ENCODE data around the gene ERC2. TPM values are rescaled to one million over a fixed set of nuclear protein-coding genes. Genes with fewer than 3 reads are reported as not detected.

Gene ERC2
- total and polyA plus RNA-seq, 7 experiments from 2014 or later = not detected

DNA sequence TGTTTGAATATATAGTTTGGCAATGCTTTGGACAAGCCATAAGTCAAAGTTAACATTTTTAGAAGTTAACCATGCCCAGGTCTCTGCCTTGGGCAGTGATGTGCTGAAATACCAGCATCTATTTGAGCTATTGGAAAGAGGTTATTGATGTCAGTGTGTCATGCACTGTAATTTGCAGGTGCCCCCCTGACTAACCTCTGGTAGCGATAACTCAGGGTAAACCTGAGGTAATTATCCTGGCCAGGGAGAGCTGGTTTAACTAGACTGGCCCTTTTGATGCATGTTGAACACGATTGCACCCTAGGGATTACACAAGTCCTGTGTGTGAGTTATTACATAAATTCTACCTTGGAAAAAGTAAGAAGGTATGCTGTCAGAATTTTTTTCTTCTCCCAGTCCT lies 525.4 kb downstream of the ERC2 start:
- Mint-ChIP-seq H3K4me3 (no peak overlapping the region), H3K36me3 (peaks cover 0 to 3% (median 0%) of the 10 kb centered on the region in 5 donors), H3K27ac (no peak overlapping the region), H3K4me1 (no peaks in the 10 kb centered on the region), H3K9me3 (peaks cover 0 to 6% (median 0%) of the 10 kb centered on the region in 11 donors), H3K27me3 (peaks cover 0 to 1% (median 0%) of the 10 kb centered on the region in 5 donors)
- ChIA-PET CTCF (no interaction called here), POLR2A (no interaction called here)
- Histone ChIP-seq H3K4me1 (ENCODE audit: control insufficient read depth in 2 of 2, insufficient read depth in 2 of 2, low read length in 2 of 2) (no peaks in the 10 kb centered on the region), H3K9me3 (ENCODE audit: control insufficient read depth in 2 of 3, low read length in 3 of 3) (no peaks in the 10 kb centered on the region), H3K36me3 (ENCODE audit: control insufficient read depth in 2 of 3, insufficient read depth in 3 of 3, low read length in 3 of 3) (no peaks in the 10 kb centered on the region), H3K4me3 (ENCODE audit: low read length) (no peak overlapping the region), H3K27me3 (ENCODE audit: control insufficient read depth in 2 of 2, insufficient read depth in 2 of 2, low read length in 2 of 2) (no peaks in the 10 kb centered on the region), H3K27ac (ENCODE audit: low read depth, low read length) (no peak overlapping the region)
- intact Hi-C loops (cut with micrococcal nuclease) = no loop called here
- DNase-seq = no peak
- no peak for ATAC-seq

- CTCF ChIA-PET = no interaction called here
- Histone ChIP-seq H3K4me1 (ENCODE audit: control insufficient read depth in 2 of 2, insufficient read depth in 2 of 2, low read length in 2 of 2) (no peaks in the 10 kb centered on the region), H3K4me3 (ENCODE audit: low read length) (no peak overlapping the region), H3K27me3 (ENCODE audit: control insufficient read depth in 2 of 2, insufficient read depth in 2 of 2, low read length in 2 of 2) (no peaks in the 10 kb centered on the region), H3K27ac (ENCODE audit: low read depth, low read length) (no peak overlapping the region), H3K36me3 (ENCODE audit: control insufficient read depth in 2 of 3, insufficient read depth in 3 of 3, low read length in 3 of 3) (no peaks in the 10 kb centered on the region), H3K9me3 (ENCODE audit: control insufficient read depth in 2 of 3, low read length in 3 of 3) (no peaks in the 10 kb centered on the region)
- DNase-seq (no peak), ATAC-seq (no peak)
- no peak overlapping the region for H3K27ac Mint-ChIP-seq
- H3K27me3 Mint-ChIP-seq = no peaks in the 10 kb centered on the region
- peaks cover 0 to 4% (median 0%) of the 10 kb centered on the region in 11 donors for H3K9me3 Mint-ChIP-seq
- H3K36me3 Mint-ChIP-seq = no peaks in the 10 kb centered on the region
- POLR2A ChIA-PET = no interaction called here
- no peak overlapping the region for H3K4me3 Mint-ChIP-seq
- no peaks in the 10 kb centered on the region for H3K4me1 Mint-ChIP-seq
- intact Hi-C loops (cut with micrococcal nuclease) = no loop called here
Observed at GRCh38 chr3:55939287-55939686, 529.0 kb downstream of the ERC2 start.

- H3K9me3 Mint-ChIP-seq = peaks cover 0 to 4% (median 0%) of the 10 kb centered on the region in 11 donors
- Histone ChIP-seq H3K4me3 (ENCODE audit: low read length) (no peak overlapping the region), H3K9me3 (ENCODE audit: control insufficient read depth in 2 of 3, low read length in 3 of 3) (no peaks in the 10 kb centered on the region), H3K4me1 (ENCODE audit: control insufficient read depth in 2 of 2, insufficient read depth in 2 of 2, low read length in 2 of 2) (no peaks in the 10 kb centered on the region), H3K36me3 (ENCODE audit: control insufficient read depth in 2 of 3, insufficient read depth in 3 of 3, low read length in 3 of 3) (no peaks in the 10 kb centered on the region), H3K27me3 (ENCODE audit: control insufficient read depth in 2 of 2, insufficient read depth in 2 of 2, low read length in 2 of 2) (no peaks in the 10 kb centered on the region), H3K27ac (ENCODE audit: low read depth, low read length) (no peak overlapping the region)
- H3K36me3 Mint-ChIP-seq = no peaks in the 10 kb centered on the region
- H3K27ac Mint-ChIP-seq = no peak overlapping the region
- no peak for DNase-seq
- no peak for ATAC-seq
- no peak overlapping the region for H3K4me3 Mint-ChIP-seq
- intact Hi-C loops (cut with micrococcal nuclease) = no loop called here
- no peaks in the 10 kb centered on the region for H3K4me1 Mint-ChIP-seq
- CTCF ChIA-PET = no interaction called here
- POLR2A ChIA-PET = no interaction called here
- no peaks in the 10 kb centered on the region for H3K27me3 Mint-ChIP-seq
Observed at GRCh38 chr3:55937301-55937700, 531.0 kb downstream of the ERC2 start.

GRCh38 chr3:55936549-55937052 lies 531.7 kb downstream of the ERC2 start:
- H3K9me3 Mint-ChIP-seq = peaks cover 0 to 4% (median 0%) of the 10 kb centered on the region in 11 donors
- H3K27me3 ChIP-seq (ENCODE audit: control insufficient read depth in 2 of 2, insufficient read depth in 2 of 2, low read length in 2 of 2) = no peaks in the 10 kb centered on the region

GRCh38 chr3:55935241-55935640 lies 533.0 kb downstream of the ERC2 start:
- no peak overlapping the region for H3K4me3 Mint-ChIP-seq
- no peak for ATAC-seq
- peaks cover 0 to 7% (median 1%) of the 10 kb centered on the region in 11 donors for H3K9me3 Mint-ChIP-seq
- no peak overlapping the region for H3K27ac Mint-ChIP-seq
- Histone ChIP-seq H3K9me3 (ENCODE audit: control insufficient read depth in 2 of 3, low read length in 3 of 3) (no peaks in the 10 kb centered on the region), H3K27me3 (ENCODE audit: control insufficient read depth in 2 of 2, insufficient read depth in 2 of 2, low read length in 2 of 2) (no peaks in the 10 kb centered on the region), H3K4me3 (ENCODE audit: low read length) (no peak overlapping the region), H3K4me1 (ENCODE audit: control insufficient read depth in 2 of 2, insufficient read depth in 2 of 2, low read length in 2 of 2) (no peaks in the 10 kb centered on the region), H3K36me3 (ENCODE audit: control insufficient read depth in 2 of 3, insufficient read depth in 3 of 3, low read length in 3 of 3) (no peaks in the 10 kb centered on the region), H3K27ac (ENCODE audit: low read depth, low read length) (no peak overlapping the region)
- no peaks in the 10 kb centered on the region for H3K27me3 Mint-ChIP-seq
- POLR2A ChIA-PET = no interaction called here
- intact Hi-C loops (cut with micrococcal nuclease) = no loop called here
- no peaks in the 10 kb centered on the region for H3K4me1 Mint-ChIP-seq
- DNase-seq = no peak
- no peaks in the 10 kb centered on the region for H3K36me3 Mint-ChIP-seq
- CTCF ChIA-PET = interaction anchor here (0.8 kb wide), 1 partner anchor 1134 kb away, joined by 3 read pairs; no protein-coding TSS in a partner anchor

More at GRCh38 chr3:55936549-55937052, 531.7 kb downstream of the ERC2 start:
- H3K27me3 Mint-ChIP-seq = no peaks in the 10 kb centered on the region
- Histone ChIP-seq H3K27ac (ENCODE audit: low read depth, low read length) (no peak overlapping the region), H3K4me1 (ENCODE audit: control insufficient read depth in 2 of 2, insufficient read depth in 2 of 2, low read length in 2 of 2) (no peaks in the 10 kb centered on the region), H3K4me3 (ENCODE audit: low read length) (no peak overlapping the region), H3K9me3 (ENCODE audit: control insufficient read depth in 2 of 3, low read length in 3 of 3) (no peaks in the 10 kb centered on the region), H3K36me3 (ENCODE audit: control insufficient read depth in 2 of 3, insufficient read depth in 3 of 3, low read length in 3 of 3) (no peaks in the 10 kb centered on the region)
- no peak for DNase-seq
- ChIA-PET CTCF (no interaction called here), POLR2A (no interaction called here)
- no peak for ATAC-seq
- no peak overlapping the region for H3K27ac Mint-ChIP-seq
- no peak overlapping the region for H3K4me3 Mint-ChIP-seq
- intact Hi-C loops (cut with micrococcal nuclease) = no loop called here
- H3K36me3 Mint-ChIP-seq = no peaks in the 10 kb centered on the region
- H3K4me1 Mint-ChIP-seq = no peaks in the 10 kb centered on the region

GRCh38 chr3:55934771-55935170 lies 533.5 kb downstream of the ERC2 start:
- Histone ChIP-seq H3K4me3 (ENCODE audit: low read length) (no peak overlapping the region), H3K27me3 (ENCODE audit: control insufficient read depth in 2 of 2, insufficient read depth in 2 of 2, low read length in 2 of 2) (no peaks in the 10 kb centered on the region), H3K36me3 (ENCODE audit: control insufficient read depth in 2 of 3, insufficient read depth in 3 of 3, low read length in 3 of 3) (no peaks in the 10 kb centered on the region), H3K27ac (ENCODE audit: low read depth, low read length) (no peak overlapping the region), H3K9me3 (ENCODE audit: control insufficient read depth in 2 of 3, low read length in 3 of 3) (no peaks in the 10 kb centered on the region), H3K4me1 (ENCODE audit: control insufficient read depth in 2 of 2, insufficient read depth in 2 of 2, low read length in 2 of 2) (no peaks in the 10 kb centered on the region)
- ChIA-PET POLR2A (no interaction called here), CTCF (no interaction called here)
- Mint-ChIP-seq H3K4me3 (no peak overlapping the region), H3K9me3 (peaks cover 0 to 7% (median 0%) of the 10 kb centered on the region in 11 donors), H3K4me1 (no peaks in the 10 kb centered on the region), H3K36me3 (no peaks in the 10 kb centered on the region), H3K27me3 (no peaks in the 10 kb centered on the region), H3K27ac (no peak overlapping the region)
- intact Hi-C loops (cut with micrococcal nuclease) = no loop called here
- DNase-seq = no peak
- ATAC-seq = no peak

DNA sequence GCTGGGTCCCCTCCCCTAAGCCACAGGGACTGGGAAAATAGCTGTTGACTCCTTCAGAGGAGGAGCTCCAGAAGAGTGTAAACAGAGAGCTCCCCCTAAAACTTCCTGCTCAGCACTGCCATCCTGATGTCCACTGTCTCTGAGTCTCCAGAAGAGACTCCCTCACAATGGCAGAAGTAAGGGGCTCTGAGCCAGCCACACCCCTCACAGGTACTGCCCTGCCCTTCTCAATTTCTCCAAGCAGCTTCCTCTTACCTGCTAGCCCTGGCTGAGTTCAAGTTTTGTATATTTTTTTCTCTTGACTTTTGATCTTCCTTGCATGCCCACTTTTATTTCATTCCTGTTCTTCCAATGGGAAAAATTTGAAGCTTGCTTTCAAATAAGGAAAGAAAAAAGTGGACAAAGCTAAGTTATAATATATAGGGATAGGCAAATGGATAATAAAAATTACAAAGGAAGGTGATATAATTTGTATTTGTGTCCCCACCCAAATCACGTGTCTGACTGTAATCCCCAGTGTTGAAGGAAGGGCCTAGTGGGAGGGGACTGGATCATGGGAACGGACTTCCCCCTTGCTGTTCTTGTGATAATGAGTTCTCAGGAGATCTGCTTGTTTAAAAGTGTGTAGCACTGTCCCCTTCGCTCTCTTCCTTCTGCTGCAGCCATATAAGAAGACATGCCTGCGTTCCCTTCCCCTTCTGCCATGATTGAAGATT lies 539.0 kb downstream of the ERC2 start:
- intact Hi-C loops (cut with micrococcal nuclease) = no loop called here
- Mint-ChIP-seq H3K9me3 (peaks cover 0 to 24% (median 3%) of the 10 kb centered on the region in 11 donors), H3K27me3 (no peaks in the 10 kb centered on the region), H3K27ac (no peak overlapping the region), H3K4me3 (no peak overlapping the region), H3K36me3 (no peaks in the 10 kb centered on the region), H3K4me1 (no peaks in the 10 kb centered on the region)
- Histone ChIP-seq H3K36me3 (ENCODE audit: control insufficient read depth in 2 of 3, insufficient read depth in 3 of 3, low read length in 3 of 3) (no peaks in the 10 kb centered on the region), H3K4me1 (ENCODE audit: control insufficient read depth in 2 of 2, insufficient read depth in 2 of 2, low read length in 2 of 2) (no peaks in the 10 kb centered on the region), H3K4me3 (ENCODE audit: low read length) (no peak overlapping the region), H3K9me3 (ENCODE audit: control insufficient read depth in 2 of 3, low read length in 3 of 3) (no peaks in the 10 kb centered on the region), H3K27me3 (ENCODE audit: control insufficient read depth in 2 of 2, insufficient read depth in 2 of 2, low read length in 2 of 2) (no peaks in the 10 kb centered on the region), H3K27ac (ENCODE audit: low read depth, low read length) (no peak overlapping the region)
- DNase-seq = no peak
- ChIA-PET POLR2A (no interaction called here), CTCF (no interaction called here)
- ATAC-seq = no peak
